ENCODE data around the gene CMKLR1.

DNA sequence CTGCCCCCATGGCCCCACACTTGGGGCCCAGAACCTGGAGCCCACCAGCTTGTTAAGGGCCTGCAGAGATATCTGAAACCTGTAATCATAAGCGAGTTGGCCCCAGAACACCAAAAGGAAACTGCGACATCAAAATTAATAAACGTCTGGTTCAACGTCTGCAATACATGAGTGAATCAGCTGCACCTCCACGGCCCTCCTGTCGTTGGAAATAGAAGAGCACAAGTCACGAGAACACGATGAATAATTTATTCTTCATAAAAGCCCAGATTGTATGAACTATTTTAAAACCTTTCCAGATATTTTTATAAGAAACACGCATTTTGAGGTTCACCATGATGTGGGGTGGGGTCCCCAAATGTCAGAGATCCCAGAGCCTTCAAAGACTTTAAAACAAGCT lies 9.7 kb upstream of the CMKLR1 start:
- TF ChIP-seq CTCF (IDR thresholded peaks at IDR 0.05) (no peak), ZFX (IDR thresholded peaks at IDR 0.05; ENCODE audit: borderline replicate concordance) (no peak)
